G401 (cell line): ENCODE measurements around the gene MST1. TPM values are rescaled to one million over a fixed set of nuclear protein-coding genes. Genes with fewer than 3 reads are reported as not detected.
A peak's percentile ranks its signal among the peaks of the same experiment; 100 is the strongest.

ENCODE experiments used
- DNase-seq: peaks from one replicate; pipeline ENCODE4 v3.0.0-alpha.2; 2015; ENCODE audit warnings: low spot score
- in situ Hi-C: cut with HindIII; loops from 2 replicates; pipeline ENCODE4 v1.10.0; 2016; ENCODE audit warnings: low sequenced_read_pairs, mixed read lengths
- total RNA-seq: library from RNA; depleted of rRNA; stranded (reverse); fragments of >200 nt; shearing (Covaris generic); gene quantifications from 2 replicates; pipeline ENCODE4 v1.2.3, GENCODE V29; 2014; rRNA removed

Gene MST1
- 0.06 and 0.95 TPM in 2 replicates for total RNA-seq

DNA sequence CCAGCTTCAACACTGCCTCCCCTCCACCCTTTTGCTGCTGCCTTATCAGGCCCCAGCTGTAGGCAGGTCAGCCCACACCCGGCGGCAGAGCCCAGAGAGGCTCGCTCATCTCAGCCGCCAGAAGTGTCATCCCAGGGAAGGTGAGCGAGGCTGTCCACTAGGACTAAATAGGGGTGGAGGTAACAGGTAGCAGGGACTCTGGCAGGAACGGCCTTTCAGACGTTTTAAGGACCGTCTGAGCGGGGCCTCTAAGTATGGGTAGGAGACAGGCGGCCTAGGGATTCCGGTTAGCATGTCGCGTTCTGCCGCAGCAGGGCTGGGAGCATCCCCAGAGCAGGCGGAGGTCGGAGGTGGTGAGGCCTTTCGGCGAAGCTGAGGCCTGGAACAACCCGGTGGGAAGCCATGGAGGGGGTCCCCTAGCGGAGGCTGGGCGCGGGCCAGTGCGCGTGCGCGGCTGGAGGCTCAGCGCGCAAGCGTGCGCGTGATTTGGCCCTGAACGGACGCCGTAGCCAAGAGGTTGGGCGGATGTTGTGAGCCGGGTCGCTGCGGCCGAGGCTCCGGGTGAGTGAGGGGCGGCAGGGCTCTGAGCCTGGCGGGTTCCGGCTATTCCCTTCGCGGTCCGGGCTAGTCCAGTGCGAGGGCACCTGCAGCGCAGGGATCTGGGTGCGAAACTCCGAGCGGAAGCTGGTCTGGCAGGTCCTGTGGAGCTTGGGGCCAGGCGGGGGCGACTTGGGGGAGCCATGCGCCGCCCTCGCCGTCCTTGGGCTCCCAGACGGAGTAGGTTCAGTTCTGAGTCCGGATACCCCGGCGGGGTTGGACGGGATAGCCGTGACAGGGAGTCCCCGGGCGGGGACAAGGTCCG is at the start of gene MST1, which contains the start of gene RNF123:
MST1 (minus strand) TSS at position 429 of the 862 bp plus-strand sequence. CDS start 783 bp downstream, outside the sequence.
RNF123 (plus strand) TSS at position 512 of the 862 bp plus-strand sequence. CDS start 1,609 bp downstream, outside the sequence.
- in situ Hi-C loops = no loop called here
- DNase-seq = peak; percentile 79

DNA sequence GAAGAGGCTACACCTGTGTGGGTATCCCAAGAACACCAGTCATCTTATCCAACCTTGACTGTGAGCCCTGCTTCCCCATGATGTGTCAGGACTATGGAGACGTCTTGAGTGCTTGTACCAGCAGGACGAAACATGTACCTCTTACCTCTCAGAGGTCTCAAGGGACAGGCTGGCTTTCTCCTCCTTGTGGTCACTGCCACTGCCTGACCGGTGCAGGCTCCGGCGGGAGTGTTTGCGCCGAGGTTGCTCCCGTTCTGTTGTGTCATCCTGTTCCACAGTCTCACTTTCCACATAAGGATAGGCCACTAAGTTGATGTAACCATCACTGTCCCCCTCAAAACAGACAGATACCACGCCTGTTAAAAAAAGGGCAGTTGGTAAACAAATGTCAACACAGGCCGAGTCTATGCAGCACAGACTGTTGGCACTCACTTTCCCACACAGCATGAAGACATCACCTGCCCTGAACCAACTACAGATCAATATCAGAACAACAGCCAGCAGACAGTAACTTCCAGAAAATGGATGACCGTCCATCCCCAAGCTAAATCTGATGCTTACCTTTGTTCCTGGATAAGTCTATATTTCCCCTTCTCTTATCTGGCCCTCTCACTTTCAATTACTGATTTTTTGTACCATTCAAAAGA is 48.9 kb upstream of the MST1 start:
- in situ Hi-C loops = no loop called here
- no peak for DNase-seq

DNA sequence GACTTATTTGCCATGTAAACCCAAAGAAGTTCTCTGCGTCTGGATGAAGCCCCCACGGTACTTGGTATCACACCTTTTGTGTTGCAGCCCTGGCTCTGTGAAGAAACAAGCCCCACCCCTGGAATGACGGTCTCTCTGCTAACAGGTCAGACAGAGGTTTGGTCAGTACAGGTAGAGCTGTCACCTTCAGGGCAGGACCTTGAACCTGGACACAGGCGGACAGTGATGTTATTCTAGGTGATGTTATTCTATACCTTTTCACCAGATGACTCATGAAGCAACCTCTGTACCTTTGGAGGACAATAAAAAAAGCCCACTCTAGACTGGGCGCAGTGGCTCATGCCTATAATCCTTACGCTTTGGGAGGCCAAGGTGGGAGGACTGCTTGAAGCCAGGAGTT is 45.5 kb upstream of the MST1 start:
- DNase-seq = no peak
- in situ Hi-C loops = no loop called here

DNA sequence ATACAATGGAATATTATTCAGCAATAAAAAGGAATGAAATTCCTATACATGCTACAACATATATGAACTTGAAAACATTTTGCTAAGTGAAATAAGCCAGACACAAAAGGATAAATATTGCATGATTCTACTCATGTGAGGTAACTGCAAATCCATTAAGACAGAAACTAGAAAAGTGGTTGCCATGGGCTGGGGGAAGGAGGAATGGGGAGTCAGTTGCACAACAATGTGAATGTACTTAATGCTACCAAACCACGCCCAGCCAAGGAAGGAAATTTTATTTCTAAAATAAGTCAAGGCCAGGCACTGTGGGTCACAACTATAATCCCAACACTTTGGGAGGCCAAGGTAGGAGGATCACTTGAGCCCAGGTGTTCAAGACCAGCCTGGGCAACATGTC is 44.3 kb upstream of the MST1 start:
- DNase-seq = no peak
- in situ Hi-C loops = no loop called here

DNA sequence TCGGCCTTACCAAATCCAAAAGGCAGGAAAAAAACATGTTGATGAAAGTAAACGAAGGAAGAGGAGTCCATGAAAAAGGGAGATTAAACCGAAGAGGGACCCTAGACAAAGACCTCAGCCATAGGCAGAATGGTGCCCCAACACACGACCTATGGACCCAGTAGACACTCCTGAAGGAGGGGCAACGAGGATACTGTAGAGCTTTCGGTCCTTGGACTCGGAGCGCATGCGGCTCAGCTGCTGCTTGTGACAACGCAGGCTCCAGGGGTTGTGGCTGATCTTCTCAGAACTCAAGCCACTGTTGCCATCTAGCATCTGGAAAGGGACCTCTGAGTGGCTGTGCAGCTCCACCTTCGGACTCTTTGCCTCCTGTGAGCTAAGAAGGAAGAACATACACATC is 43.3 kb upstream of the MST1 start:
- DNase-seq = no peak
- in situ Hi-C loops = no loop called here

DNA sequence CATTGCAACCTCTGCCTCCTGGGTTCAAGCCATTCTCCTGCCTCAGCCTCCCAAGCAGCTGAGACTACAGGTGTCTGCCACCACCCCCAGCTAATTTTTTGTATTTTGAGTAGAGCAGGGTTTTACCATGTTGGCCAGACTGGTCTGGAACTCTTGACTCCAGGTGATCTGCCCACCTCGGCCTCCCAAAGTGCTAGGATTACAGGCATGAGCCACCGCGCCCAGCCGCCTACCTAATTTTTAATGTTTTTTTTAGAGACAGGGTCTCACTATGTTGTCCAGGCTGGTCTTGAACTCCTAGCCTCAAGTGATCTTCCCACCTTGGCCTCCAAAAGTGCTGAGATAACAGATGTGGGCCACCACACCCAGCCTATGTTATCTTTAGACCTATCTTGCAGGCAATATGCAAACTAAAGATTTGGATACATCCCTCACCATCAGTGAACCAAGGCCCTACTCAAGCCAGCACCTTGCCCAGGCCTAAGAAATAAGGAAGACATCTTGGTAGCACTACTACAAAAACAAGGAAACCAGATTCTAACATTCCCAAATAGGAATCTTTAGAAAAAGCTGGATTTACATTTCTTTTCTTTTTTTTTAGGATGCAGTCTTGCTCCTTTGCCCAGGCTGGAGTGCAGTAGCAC is 40.8 kb upstream of the MST1 start:
- in situ Hi-C loops = no loop called here
- no peak for DNase-seq

DNA sequence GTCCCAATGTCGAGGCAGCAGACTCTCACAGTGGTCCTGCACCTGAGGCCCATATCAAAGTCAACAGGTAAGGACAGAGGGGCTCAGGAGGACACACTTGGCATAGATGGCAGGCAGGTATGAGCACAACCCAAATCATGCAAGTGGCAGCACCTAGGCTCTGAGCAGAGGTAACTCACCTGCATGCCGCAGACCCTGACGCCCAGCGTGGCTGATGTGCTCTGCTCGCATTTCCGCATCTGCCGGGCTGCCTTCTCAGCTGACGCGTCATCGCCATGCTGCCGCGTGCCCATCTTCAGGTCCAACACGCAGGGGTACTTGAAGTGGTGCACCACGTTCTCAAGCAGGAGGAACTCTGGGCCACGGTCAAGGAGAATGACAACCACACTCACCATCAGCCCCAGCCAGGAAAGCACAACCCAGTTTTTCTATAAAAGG is 38.7 kb upstream of the MST1 start:
- in situ Hi-C loops = no loop called here
- DNase-seq = no peak

DNA sequence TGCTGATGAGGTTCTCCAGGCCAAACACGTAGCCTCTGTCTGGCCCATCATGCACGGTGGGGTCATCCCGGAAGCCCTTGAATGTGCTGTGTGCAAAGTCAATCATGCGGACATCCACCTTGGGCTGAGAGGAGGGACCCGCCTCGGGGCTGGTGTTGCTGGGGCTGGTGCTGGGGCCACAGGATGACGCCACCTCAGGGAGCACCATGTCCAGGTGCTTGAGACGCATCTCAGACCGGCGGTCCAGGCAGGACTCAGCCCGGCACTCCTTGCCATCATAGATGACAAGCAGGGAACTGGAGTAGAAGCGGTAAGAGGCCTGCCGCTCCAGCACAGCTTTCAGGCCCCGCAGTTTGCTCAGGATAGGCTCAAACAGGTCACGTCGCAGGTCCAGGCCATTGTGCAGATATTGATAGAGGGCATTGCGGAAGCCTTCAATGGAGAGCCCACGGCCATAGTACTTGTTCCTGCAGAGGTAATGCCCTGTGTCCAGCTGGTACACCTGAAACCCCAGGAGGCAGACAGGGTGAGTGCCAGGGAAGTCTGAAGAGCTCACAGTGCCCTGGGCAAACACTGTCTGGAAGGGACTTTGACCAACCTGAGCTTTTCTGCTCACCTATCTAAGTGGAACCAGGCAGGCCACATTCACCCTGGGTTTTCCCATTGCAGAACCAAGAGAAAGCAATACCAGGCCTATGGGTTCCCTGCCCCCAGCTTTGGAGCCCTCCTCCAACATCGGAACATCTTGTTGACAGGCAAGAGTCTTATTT is 38.1 kb upstream of the MST1 start:
- no peak for DNase-seq
- in situ Hi-C loops = no loop called here

DNA sequence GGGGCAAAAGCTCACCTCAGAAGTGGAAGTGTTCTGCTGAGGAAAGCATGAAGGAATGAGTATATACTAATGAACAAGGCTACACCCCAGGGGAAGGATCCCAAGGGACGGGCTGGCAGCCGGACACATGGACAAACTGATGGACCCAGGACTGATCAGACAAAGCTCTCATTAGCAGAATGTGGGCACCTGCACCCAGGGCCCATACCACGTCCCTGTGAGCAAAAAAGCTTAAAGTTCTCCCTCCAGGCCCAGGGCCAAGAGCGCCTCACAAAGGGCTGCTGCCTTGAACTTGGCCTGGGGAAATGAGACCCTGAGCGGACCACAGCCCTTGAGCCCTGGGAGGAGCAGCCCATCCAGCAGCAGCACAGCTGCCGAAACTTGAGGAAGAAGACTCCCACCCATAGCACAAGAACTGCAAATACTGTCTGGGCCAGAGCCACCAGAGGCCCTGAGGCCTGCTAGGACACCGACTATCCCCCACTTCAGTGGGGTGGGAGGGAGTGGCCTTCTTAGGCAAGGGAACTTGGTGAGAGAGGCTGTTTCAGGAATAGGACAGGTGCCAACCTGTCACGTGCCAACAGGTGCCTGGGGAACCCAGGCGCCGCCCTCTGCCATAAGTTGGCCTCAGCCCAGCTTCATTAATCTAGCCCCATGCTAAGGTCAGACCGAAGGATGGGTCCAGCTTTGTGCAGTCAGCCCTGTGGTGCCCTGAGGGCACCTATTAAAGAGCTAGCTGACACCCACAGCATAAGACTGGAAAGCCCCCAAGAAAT is 36.8 kb upstream of the MST1 start:
- in situ Hi-C loops = no loop called here
- DNase-seq = no peak

DNA sequence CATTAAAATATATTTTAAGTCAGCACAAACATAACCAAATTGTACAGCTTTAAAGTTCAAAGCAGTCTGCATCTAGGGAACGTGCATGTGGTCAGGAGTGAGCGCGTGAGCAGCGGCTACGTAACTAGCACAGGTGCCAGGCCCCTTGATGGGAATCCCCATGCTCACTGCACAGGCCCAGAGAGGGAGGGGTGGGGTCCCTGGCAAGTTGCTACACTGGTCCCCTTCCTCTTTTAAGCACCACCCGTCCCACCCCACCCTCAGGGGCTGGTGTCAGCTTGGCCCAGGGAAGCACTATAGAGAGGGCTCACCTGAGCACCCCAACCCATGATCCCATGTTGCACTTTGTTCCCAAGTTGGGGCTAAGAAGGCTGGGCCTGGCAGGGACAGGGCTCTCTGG is 35.3 kb upstream of the MST1 start:
- DNase-seq = no peak
- in situ Hi-C loops = no loop called here

DNA sequence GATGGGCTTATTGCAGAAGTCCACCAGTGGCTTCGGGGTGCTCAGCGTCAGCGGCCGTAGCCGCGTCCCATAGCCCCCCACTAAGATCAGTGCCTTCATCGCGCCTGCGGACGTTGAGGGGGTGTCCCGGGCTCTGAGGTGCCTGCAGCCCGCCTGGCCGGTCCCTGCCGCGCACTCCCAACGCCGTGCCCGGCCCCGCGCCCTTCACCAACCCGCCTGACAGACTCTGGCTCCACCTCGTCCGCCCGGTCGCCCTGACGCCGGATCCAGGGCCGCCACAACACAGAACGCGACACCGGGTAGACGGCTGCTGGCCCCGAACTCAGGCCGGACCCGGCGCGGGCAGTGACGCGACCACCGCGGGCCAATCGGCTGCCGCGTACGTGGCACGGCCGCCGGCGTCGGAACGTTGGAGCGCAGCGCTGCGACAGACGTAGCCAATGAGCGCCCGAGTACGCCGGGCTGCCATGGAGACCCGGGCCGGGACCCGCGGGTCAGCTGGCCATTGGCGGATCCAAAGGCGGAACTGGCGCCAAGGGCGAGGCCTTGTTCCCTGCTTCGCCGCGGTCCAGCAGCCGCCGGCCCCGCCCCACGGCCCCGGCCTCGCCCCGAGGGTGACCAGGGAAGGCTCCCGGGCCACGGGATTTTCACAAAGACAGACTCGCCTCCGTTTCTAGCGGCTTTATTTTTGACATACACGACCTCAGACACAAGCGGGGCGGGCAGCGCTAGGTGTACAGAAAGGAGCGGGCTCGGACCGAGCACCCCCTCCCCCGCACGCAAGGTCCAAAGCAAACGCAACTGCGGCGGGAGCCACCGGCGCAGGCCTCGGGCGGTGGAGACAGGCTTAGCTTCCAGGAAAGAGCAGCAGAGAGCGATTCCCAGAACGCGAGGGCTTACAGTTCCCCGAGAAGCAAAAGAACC is 34.6 kb upstream of the MST1 start, which contains the start of gene GMPPB:
GMPPB (minus strand) TSS at position 324 of the 924 bp plus-strand sequence; CDS start at position 99, 225 bp downstream.
- peak; percentile 94 for DNase-seq

DNA sequence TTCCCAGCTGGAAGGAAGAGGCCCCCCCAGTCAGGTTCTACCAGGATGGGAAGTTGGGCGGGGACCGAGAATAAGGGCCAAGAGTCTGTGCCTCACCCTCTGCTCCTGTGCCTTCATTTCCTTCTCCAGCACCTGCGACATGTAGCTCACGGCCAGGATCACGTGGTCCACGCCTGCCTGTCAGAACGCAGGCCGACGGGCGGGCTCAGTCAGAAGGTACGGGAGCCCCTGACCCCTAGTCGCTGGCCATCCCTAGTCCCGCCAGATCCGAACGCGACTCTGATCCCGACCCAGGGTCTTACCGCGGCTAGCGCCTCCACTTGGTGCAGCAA is 34.0 kb upstream of the MST1 start:
- peak; percentile 47 for DNase-seq
- in situ Hi-C loops = no loop called here

More for the DNA sequence above, 34.6 kb upstream of the MST1 start, which contains the start of gene GMPPB:
- in situ Hi-C loops = no loop called here

DNA sequence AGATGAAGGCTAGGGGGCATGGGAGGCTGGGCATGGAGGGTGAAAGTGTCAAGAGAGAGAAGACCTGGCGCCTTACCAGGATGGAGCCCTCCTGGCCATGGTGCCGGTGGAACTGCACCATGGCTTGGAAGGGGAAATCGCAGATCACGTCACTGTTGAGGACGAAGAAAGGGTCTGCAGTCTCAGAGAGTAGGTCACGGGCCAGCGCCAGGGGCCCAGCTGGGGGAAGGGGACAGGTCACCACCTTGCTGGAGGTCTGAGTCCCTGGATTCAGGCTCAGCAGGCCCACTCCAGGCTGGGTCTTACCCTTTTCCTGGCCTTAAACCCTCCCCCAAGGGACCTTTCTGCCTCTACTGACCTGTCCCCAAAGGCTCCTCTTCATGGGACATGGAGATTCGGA is 33.6 kb upstream of the MST1 start:
- no peak for DNase-seq
- in situ Hi-C loops = no loop called here

DNA sequence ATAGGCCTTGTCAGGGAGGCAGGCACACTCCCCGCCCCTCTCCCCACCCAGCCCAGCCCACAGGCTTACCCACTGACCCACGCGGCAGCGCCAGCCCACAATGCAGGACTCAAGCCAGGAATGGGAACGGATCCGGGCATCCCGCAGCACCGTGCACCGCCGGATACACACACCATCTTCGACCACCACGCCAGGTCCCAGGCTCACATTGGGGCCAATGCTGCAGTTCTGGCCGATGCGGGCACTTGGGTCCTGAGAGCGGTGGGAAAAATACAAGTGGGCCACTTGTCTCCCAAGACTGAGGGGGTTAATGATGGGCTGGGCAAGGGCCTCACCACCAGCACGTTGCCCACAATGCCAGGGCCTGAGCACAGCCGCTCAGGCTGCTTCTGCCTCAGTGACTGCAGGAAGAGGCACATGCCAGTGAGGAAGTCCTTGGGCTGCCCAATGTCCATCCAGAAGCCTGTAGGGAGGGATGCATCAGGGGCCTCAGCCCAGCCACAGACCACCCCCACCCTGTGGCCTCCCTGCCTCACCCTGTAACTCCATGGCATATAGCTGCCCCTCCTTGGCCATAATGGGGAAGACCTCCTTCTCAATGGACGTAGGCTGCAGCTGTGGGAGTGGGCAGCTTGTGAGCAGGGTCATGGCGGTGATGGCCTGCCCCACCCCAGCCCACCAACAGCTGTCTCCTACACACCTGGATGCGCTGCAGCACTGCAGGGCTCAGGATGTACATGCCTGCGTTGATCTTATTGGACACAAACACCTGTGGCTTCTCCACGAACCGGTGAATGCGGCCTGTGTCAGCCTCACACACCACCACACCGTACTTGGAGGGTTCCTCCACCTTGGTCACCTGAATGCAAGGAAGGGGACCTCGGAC is 32.9 kb upstream of the MST1 start:
- in situ Hi-C loops = no loop called here

DNA sequence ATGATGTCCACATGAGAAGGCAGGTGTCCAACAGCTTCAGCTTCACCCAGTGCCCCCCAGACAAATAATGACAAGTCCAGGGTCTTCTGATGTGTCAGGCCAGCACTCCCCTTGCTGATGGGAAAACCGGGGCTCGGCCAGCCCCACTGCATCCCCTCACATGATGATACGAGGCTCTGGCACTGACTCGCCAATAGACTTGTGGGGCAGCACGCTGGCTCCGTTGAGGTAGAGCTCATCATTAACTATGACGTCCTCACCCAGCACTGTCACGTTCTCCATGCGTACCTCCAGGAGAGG is 32.3 kb upstream of the MST1 start:
- DNase-seq = no peak
- in situ Hi-C loops = no loop called here

More for the DNA sequence above, 32.9 kb upstream of the MST1 start:
- DNase-seq = no peak

DNA sequence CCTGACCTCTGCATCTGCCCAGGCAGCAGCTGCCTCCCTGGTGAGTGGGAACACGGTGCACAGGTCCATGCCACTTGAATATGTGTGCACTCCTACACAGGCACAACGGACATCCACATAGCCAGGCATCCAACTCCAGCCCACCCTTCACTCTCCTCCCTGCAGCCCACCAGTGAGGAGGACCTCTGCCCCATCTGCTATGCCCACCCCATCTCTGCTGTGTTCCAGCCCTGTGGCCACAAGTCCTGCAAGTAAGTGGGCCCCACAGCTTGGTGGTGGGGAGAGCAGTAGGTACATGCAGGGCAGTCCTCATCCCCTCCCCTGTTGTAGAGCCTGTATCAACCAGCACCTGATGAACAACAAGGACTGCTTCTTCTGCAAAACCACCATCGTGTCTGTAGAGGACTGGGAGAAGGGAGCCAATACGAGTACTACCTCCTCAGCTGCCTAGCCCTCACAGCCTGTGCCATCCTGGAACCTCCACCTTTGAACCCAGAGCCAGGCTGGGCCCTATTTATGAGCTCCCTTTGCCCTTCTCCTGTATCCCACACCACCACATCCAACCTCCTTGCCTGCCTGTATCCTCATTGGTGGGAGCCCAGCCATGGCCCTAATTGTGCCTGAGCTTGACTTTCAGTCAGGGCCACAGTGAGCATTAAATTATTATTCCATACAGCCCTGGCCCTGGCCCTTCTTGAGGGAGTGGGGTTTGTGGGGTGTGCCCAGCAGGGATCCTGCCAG is 31.8 kb upstream of the MST1 start:
- no peak for DNase-seq
- in situ Hi-C loops = no loop called here
